Activated naive CD4-positive, alpha-beta T cell treated with anti-CD3 and anti-CD28 coated beads, Interleukin-2, amount 50 U/mL, for 16 hours (primary cell): ENCODE measurements around the gene ZAR1.

Experiments used
- DNase-seq: peaks from one replicate; pipeline ENCODE4 v3.0.0-alpha.2; 2020

ZAR1 gene

DNA sequence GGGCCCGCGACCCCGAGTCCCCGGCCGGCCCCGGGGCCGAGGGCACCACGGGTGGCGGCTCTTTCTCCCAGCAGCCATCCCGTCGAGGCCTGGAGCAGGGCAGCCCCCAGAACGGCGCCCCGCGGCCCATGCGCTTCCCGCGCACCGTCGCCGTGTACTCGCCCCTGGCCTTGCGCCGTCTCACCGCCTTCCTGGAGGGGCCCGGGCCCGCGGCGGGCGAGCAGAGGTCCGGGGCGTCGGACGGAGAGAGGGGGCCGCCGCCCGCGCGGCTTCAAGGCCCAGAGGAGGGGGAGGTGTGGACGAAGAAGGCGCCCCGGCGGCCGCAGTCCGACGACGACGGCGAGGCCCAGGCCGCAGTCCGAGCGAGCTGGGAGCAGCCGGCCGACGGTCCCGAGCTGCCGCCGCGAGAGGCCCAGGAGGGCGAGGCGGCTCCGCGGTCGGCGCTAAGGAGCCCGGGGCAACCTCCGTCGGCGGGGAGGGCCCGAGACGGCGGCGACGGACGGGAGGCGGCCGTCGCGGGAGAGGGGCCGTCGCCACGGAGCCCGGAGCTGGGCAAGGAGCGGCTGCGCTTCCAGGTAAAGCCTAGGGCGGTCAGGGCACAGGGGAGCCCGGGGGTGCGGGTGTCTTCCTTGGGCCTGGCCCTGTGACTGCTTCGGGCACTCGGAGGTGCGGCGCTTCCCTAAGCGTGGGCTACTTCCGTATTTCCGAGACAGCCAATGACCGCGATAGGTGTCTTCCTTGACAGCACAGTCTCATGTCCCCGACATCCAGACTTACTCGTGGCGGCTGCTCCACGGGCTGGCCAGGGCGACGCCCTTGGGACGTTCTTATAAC, 845 bp downstream of the ZAR1 start:
- no peak for DNase-seq

DNA sequence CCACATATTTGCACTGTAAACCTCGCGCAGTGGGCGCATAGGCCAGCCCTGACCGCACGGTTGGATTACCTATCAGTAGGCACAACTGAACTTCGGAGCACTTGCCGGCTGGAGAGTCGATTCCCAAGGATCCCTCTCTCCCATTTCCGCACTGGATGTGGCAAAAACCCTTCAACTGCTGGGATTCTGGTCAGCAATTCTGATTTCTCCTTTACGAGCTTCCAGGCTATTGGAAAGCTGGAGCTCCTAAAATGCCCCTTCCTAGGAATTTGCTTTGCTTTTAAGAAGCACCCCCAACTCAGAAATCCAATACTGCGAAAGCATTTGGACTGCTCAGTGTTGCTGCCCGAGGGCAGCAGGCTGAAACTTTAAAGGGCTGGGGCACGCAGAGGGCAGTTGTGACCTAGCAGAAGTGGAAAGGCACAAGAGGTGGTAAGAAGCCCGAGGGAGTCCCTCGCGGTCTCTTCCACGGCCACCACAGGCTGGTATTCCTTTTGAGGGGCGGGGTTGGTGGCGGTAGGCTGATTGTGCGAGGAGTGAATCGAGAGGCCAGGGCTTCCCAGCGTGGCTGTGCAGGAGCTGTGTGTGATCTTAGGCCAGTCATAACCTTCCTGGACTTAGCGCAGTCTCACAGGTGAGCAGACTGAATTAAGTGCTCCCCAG, 1.6 kb downstream of the ZAR1 start:
- no peak for DNase-seq

DNA sequence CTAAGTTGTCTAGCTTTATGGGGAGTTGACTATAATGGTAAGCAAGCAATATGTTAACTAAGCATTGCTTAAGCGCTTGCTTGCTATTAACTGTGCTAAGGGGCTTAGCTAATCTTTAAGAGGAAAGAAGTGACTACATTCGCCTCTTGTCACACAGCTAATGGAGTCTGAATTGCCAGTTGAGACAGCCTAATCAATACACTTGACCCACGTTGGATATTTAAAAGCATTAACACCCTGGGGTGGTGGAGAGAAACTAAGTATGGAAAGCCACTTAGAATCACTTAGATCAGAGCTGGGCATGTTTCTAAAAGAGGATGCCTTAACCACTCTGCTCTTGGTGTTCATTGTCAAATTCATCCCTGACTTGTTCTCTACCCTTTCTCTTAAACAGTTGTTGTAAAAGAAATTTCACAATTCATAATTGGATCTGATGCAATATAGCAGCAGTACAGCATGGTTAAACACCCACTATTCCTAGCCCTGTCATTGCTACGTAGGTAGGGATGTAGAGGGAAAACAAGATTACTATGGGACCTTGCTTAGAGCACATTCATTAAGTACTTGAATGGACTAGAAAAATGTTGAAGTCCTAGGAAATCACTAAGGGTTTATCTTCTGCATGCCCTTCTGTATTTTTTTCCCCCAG, 3.5 kb downstream of the ZAR1 start:
- DNase-seq: no peak

DNA sequence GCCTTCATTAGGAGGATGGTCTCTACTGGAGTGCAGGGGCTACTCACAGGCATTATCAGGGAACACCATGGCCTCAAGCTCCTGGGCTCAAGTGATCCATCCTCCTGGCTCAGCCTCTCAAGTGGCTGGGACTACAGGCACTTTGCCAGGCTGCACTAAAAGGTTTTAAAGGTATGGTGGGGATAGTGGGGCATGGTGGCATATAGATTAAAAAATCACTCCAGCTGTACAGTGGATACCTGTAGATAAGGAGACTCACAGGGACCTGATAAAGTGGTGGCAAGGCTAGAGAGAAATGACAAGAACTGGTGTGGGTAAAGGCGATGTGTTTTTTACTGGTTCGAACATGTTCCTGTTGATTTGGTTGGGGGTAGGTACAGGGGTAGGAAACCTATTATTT, 5.9 kb downstream of the ZAR1 start:
- DNase-seq: no peak

DNA sequence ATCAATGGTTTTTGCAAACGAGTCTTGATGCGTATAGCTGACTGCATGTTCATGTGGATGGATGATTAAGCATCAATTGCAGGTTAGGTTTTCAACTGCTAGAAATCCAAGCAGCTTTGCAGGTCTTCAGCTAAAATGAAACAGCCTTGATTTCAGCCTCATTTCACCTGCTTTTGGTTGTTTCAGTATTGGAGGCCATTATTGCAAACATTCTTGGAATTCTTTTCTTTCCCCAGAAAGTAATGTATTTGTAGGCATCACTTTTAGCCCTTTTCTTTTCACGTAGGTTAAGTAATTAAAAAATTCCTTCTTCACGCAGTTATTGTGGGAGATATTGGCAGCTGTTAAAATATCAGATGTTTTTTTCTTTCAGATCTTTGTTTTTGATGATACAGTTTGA, 8.8 kb downstream of the ZAR1 start:
- no peak for DNase-seq

DNA sequence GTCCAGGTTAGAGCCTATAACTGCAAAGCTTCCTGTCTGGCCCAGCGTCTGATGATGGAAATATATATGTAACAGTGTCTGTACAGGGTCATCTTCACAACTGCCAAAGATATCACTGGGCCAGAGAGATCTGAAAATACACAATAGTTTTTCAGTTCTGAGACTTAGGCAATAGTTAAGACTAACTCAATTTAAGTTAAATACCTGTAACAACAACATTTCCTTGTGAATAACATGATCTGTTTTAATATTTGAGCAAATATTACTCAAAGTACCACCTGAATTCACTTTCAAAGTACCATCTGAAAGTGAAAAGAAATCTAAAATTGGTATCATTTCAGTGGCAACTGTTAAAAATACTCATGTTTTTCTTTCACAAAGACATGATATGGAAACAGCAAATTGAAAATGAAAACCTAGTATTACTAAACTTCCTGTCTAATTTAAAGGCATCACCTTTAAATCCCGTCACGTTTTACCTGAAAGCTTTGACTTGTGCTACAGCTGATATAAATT, 9.6 kb downstream of the ZAR1 start:
- DNase-seq: no peak

DNA sequence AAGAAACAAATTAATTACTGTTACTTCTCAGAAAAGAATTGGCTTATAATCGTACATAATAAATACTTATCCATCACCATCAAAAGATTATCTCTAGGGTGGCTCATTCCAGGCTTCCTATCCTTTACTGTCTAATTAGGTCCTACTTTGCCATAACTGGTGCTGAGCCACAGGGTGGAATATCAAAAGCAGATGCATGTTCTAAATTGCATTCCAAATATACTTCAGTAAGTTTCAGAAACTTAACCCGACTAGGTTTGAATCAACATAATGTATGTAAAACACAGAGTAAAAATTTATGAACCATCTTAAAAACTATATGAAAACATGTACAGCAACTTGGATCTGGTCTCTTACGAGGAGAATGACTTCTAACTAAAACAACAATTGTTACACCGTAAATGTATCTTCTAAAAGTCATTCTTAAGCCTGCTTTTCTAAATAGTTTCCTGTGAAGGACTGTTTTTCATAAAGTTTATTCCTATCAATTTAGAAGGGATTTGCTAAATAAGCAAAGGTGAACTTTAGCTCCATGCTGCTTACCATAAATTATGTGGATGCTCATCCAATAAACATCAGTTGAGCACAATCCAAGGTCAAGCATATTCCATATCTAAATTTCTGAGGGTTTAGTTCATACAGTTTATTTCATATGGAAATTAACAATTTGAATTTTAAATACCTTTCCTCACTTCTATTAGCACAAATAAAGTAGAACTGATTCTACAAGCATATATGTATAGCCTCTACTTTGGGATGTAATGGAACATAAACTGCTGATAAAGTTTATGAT, 13.4 kb downstream of the ZAR1 start:
- no peak for DNase-seq

DNA sequence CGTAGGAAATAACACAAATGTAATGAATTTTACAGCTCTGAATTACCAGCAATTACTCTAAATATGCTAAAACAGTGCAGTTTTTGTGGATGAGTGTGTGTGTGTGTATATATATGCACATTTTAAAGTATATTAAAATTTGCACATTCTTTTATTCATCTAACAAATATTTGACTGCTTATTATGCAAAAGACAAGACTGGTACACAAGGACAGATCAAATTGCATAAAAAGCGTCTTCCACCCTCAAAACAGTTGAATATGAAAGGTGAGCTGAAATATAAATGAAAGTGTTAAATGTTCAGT, 13.9 kb downstream of the ZAR1 start:
- DNase-seq: no peak

DNA sequence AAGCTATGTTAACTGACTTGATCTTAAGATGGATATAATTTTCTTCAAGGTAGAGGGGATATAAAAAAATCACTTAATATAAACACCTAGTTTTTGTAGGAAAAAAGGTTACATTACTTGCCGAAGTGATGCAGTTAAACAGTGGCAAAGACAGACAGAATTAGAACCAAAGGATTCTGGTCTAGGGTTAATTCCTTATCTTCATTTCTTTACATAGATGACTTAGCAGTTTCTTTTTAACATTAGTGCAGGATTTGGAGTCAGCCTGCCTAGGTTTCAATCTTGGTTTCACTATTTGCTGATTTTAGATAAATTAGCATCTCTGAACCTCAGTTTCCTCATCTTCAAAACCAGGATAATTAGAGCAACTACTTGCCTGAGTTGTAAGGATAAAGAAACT, 14.3 kb downstream of the ZAR1 start:
- DNase-seq: no peak

DNA sequence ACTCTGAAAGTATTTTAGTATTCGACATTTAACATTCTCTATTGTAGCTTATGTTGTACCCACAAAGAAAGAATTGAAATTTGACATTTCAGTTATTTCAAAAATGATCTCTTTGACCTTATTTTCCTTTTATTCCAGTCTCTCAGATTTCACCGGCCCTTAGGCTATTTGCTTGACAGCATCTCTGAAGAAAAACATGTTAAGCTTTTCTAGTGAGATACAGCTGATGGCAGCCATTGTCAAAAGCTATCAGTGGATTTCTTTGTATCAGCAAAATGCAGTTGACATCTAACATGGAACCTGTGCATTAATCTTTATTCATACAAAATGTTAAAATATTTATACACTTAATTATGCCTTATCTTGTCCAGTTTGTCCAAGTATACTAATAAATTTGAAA, 16.7 kb downstream of the ZAR1 start:
- no peak for DNase-seq

DNA sequence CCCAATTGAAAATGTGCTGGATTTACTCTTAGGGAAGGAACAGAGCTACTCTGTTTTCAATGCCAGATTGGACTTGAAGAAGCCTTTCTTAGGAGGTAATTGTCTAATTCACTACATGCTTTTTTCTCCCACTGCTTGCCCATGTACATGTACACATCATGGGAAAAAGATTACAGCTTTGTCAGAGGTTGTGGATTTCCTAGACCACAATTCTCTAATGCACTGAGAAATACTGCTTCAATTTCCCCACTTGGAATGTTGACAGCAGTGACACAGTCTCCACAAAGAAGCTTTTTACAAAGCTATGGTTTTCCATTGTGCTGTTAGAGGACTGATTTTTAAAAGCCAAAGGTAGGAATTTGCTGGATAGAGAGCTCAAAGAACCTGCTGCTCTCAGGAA, 19.5 kb downstream of the ZAR1 start:
- DNase-seq: no peak

DNA sequence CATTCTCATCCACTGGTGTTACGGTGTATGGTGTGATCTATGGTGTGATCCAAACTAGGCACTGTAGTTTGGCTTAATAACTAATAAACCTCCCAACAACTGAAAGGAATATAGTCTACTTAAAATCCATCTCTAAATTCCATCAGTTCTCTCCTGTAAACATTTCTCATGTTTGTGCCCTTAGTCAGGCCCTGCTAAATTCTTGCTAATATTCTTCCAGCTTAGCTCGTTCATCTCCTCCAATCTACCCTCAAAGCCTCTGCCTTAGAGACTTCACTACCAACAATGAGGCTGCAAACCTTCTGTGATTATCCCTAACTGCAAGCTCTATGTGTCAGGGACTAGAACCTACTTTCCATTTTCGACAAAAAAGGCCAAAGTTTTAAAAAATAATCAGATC, 28.1 kb downstream of the ZAR1 start:
- no peak for DNase-seq

DNA sequence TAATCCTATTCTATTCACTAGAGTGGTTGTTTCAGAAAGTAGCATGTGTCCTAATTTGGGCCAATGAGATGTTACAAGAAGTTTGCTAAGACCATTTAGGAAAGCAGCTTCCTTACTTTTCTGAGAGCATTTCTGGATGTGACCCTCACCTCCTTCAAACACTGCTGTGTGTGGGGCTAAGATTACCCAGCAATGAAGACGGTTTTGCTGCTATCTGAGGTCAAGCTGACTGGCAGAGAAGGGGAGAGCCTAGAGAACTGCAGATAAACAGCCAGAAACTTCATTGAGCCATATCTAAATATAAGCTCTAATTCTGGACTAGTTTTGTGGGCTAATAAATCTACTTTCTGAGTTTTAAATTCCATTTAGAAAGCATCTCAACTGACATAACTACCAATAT, 36.4 kb downstream of the ZAR1 start:
- DNase-seq: no peak

DNA sequence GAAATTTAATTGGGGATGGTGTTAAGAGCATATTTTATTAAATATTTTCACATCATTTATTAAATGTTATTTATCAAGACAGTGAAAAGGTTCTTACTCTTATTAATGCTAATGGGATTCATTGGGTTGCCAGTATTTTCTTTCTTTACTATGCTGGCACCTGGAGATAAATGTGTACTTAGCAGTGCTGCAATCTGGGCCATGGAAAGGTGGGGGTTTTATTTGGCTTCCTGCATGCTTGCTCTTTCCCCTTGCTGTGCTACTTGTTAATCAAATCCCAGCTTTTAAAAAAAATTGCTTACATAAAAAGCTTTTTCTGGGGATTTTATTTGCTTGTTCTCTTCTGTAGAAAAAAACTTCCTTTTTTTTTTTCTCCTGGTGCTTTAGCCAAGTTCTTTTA, 48.3 kb downstream of the ZAR1 start:
- DNase-seq: no peak

DNA sequence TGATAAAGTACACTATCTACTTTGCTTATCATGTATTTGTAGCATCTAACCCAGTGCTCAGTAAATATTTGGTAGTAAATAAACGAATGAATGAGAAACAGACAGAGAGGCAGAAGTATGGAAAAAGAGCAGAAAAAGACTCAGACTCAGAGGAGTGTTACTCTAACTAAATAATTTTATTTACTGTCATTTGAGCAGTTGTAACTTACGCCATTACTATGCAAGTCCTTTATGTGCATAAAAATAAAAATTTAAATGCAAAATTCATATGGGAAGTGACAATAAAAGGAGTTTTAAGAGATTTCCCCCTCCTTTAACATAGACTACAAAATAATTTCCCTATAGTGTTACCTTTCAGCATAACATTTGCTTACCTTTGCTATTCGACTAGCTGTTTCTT, 49.5 kb downstream of the ZAR1 start:
- DNase-seq: no peak

DNA sequence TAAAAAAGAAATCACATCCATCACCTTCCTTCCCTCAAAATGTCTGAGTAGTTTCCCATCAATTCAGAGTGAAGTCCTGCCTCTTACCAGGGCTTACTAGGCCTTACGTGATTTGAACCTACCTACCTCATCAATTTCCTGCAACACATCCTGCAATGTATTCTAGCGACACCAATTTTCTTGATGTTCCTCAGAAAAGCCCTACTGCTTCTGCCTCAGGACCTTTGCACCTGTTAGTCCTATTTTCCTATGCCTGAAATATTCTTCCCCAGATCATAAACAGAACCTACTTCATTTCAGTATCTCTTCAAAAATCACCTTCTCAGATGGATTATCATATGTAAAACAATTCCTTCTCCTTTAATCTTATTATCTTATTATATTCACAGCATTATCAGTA, 52.8 kb downstream of the ZAR1 start:
- DNase-seq: no peak

DNA sequence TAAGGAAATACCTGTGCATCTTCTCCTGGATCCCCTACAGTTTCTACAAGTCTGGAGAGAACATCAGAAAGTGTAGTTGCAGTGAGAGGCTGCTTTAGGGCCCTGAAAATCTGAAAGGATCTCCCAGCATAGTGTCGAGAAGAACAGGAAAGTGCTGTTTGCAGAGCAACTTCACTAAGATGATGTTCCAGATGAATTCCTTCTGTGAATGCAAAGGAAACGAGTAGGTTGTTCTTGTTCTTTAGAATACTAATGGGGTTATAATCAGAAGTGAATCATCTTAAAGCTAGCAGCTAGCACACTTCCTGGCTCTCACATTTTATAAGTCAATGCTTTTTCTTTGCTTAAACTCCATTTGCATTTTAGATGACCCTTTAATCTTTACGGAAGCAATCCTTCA, 53.7 kb downstream of the ZAR1 start:
- no peak for DNase-seq
